ENCODE data around the gene FAM110A.
"Not testable (repeated sequence)": the region's sequence is repeated elsewhere in the genome, so short reads cannot be mapped to it uniquely, and the experiment has no call there.

Gene FAM110A

GRCh38 chr20:845226-845868 lies 11.8 kb downstream of the FAM110A start:
- peak; percentile 56 for DNase-seq

- peak; percentile 71 for DNase-seq
Measured at GRCh38 chr20:845941-846893, 12.7 kb downstream of the FAM110A start.

- peak; percentile 89 for DNase-seq
Measured at GRCh38 chr20:846894-847278, 13.4 kb downstream of the FAM110A start.

GRCh38 chr20:848193-848592 lies 14.7 kb downstream of the FAM110A start:
- DNase-seq, result no peak

- DNase-seq, result not testable (repeated sequence)
Measured at GRCh38 chr20:848731-849130, 15.2 kb downstream of the FAM110A start.

- DNase-seq, result no peak
Measured at GRCh38 chr20:853406-853996, 20.0 kb downstream of the FAM110A start.

- no peak for DNase-seq
Measured at GRCh38 chr20:854601-855000, 21.1 kb downstream of the FAM110A start.

GRCh38 chr20:855466-856360 lies 22.2 kb downstream of the FAM110A start:
- DNase-seq, result peak; percentile 44

- DNase-seq, result peak; percentile 59
Measured at GRCh38 chr20:856361-856775, 22.9 kb downstream of the FAM110A start.

- DNase-seq, result no peak
Measured at GRCh38 chr20:858011-858410, 24.5 kb downstream of the FAM110A start.

GRCh38 chr20:859751-860231 lies 26.3 kb downstream of the FAM110A start:
- no peak for DNase-seq

GRCh38 chr20:860891-861290 lies 27.4 kb downstream of the FAM110A start:
- no peak for DNase-seq

- DNase-seq, result no peak
Measured at GRCh38 chr20:865440-865839, 31.9 kb downstream of the FAM110A start.

GRCh38 chr20:868279-868678 lies 34.8 kb downstream of the FAM110A start:
- no peak for DNase-seq

- DNase-seq, result no peak
Measured at GRCh38 chr20:869606-870005, 36.1 kb downstream of the FAM110A start.

GRCh38 chr20:870758-871157 lies 37.2 kb downstream of the FAM110A start:
- DNase-seq, result no peak

GRCh38 chr20:871436-871835 lies 37.9 kb downstream of the FAM110A start:
- no peak for DNase-seq

- no peak for DNase-seq
Measured at GRCh38 chr20:871948-872347, 38.4 kb downstream of the FAM110A start.

GRCh38 chr20:872855-873520 lies 39.5 kb downstream of the FAM110A start:
- DNase-seq, result no peak

GRCh38 chr20:873875-874607 lies 40.5 kb downstream of the FAM110A start:
- no peak for DNase-seq

GRCh38 chr20:875115-875514 lies 41.6 kb downstream of the FAM110A start:
- no peak for DNase-seq

Data from hematopoietic multipotent progenitor cell treated with erythropoietin and hydrocortisone succinate and interleukin-3 and kit ligand, for 4 days (in vitro differentiated cells).